ENCODE measurements around the gene NTRK2. TPM values are rescaled to one million over a fixed set of nuclear protein-coding genes. Genes with fewer than 3 reads are reported as not detected.

The NTRK2 gene
- total and polyA plus RNA-seq, 10 of the 15 experiments (the other 5 are each of a cell fraction or from before 2014, with no cell fraction given) = 0.42 to 4.6 (median 0.65) TPM

- CTCF ChIA-PET = interaction anchor here (0.6 to 1.0 kb wide), 2 partner anchors 14 to 20 kb away, joined by 3 read pairs; no protein-coding TSS in a partner anchor
- RAD21 ChIA-PET (ENCODE audit: unreplicated experiment) = interaction anchor here (0.6 kb wide), 1 partner anchor 33 kb away, joined by 3 read pairs; no protein-coding TSS in a partner anchor
- no peak overlapping the region for H3K9ac ChIP-seq (ENCODE audit: control insufficient read depth, insufficient read depth, low read length)
- H3K79me2 ChIP-seq (ENCODE audit: control insufficient read depth, insufficient read depth, low read length) = no peaks in the 10 kb centered on the region
- no TSS peak for BruUV-seq (replicated peaks)
- no peaks in the 10 kb centered on the region for H3K27me3 ChIP-seq (replicated peaks in 1 of 2; ENCODE audit: control insufficient read depth in 2 of 2, insufficient read depth in 2 of 2, low read length in 1 of 2)
- no peaks in the 10 kb centered on the region for H4K20me1 ChIP-seq (ENCODE audit: control insufficient read depth, insufficient read depth)
- ATAC-seq = no peak
- WGBS (ENCODE audit: insufficient coverage, insufficient replicate concordance, low lambda C conversion rate, missing lambda C conversion rate) = 0% methylated on average over 1 of the region's 1 CpG
- SMC1A ChIA-PET (ENCODE audit: uncharacterized antibody, unreplicated experiment) = no interaction called here
- POLR2A ChIA-PET = interaction anchor here (0.5 kb wide), 1 partner anchor 666 kb away, joined by 4 read pairs; no protein-coding TSS in a partner anchor
- DNase-seq (ENCODE audit: low read depth, low spot score) = no peak
- no peak overlapping the region for H3K4me3 ChIP-seq
- no peak overlapping the region for H3K4me2 ChIP-seq (ENCODE audit: control insufficient read depth, insufficient read depth)
- no peak for FAIRE-seq
- H3K4me1 ChIP-seq (ENCODE audit: control insufficient read depth, insufficient read depth, low read length) = no peaks in the 10 kb centered on the region
- H2AFZ ChIP-seq (ENCODE audit: control insufficient read depth, low read depth, low read length) = no peak overlapping the region
- intact Hi-C loops (cut with micrococcal nuclease; ENCODE audit: unreplicated experiment) (no loop called here), in situ Hi-C loops (cut with MboI) (no loop called here)
- no peaks in the 10 kb centered on the region for H3K36me3 ChIP-seq (ENCODE audit: control insufficient read depth in 2 of 2, insufficient read depth in 2 of 2, low read length in 1 of 2)
- no peak overlapping the region for H3K27ac ChIP-seq (ENCODE audit: control insufficient read depth, insufficient read depth)
- no peaks in the 10 kb centered on the region for H3K9me3 ChIP-seq (replicated peaks; ENCODE audit: control insufficient read depth, insufficient read depth, low read length)
- TF ChIP-seq IRF4 (IDR thresholded peaks at IDR 0.05; ENCODE audit: low read depth, low read length) (no peak), ASH2L (IDR thresholded peaks at IDR 0.05; ENCODE audit: borderline replicate concordance, low read depth) (no peak), CEBPZ (IDR thresholded peaks at IDR 0.05; ENCODE audit: low read depth, low read length) (no peak), JUNB (IDR thresholded peaks at IDR 0.05) (no peak), EGR1 (IDR thresholded peaks at IDR 0.05; ENCODE audit: borderline replicate concordance in 1 of 2, low read depth in 2 of 2, low read length in 2 of 2) (no peak)
Observed at GRCh38 chr9:85025638-85026037, 356.1 kb downstream of the NTRK2 start.
